OCI-LY3 (cell line): ENCODE results near the gene SLC26A8.

Experiments
- CTCF ChIP-seq: fragments of 200-600, 300-600 bp; sonication (generic); IDR thresholded peaks from 2 replicates; pipeline ENCODE4 v1.5.1; 2014; ENCODE audit warnings: antibody characterized with exemption, low read length, low read depth
- EZH2phosphoT487 ChIP-seq: fragments of 200-600 bp; shearing (Covaris generic); IDR thresholded peaks from 2 replicates; pipeline ENCODE4 v1.6.1; 2018; ENCODE audit warnings: antibody characterized with exemption, mixed run types, low read depth

- TF ChIP-seq CTCF (no peak), EZH2phosphoT487 (no peak)
Observed at GRCh38 chr6:36052097-36052496, 27.7 kb upstream of the SLC26A8 start.
